ENCODE results near the gene S100A7A.

Gene S100A7A

DNA sequence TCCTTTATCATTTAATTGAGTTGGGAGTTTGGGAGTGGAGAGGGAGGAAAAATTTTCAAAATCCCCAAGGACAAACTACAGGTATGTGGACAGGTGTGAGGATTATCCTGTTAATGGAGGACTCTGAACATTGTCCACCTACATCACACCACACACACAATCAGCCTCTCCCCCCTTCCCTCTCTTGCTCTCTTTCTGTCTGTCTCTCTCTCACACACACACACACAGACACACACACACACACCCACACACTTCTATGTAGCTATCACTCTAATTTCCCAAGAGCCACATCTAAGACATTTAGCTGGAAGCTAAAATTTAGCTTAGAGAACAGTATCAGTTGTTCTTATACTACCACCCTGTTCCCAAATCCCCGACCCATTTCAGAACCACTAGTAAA is 26.9 kb upstream of the S100A7A start:
- no peak for ATAC-seq
- TF ChIP-seq, protein P1, sequence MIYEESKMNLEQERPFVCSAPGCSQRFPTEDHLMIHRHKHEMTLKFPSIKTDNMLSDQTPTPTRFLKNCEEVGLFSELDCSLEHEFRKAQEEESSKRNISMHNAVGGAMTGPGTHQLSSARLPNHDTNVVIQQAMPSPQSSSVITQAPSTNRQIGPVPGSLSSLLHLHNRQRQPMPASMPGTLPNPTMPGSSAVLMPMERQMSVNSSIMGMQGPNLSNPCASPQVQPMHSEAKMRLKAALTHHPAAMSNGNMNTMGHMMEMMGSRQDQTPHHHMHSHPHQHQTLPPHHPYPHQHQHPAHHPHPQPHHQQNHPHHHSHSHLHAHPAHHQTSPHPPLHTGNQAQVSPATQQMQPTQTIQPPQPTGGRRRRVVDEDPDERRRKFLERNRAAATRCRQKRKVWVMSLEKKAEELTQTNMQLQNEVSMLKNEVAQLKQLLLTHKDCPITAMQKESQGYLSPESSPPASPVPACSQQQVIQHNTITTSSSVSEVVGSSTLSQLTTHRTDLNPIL (CRISPR knock-in tag; IDR thresholded peaks at IDR 0.05; ENCODE audit: low read depth), result no peak
- TF ChIP-seq ZNF8 (CRISPR knock-in tag; IDR thresholded peaks at IDR 0.05) (no peak), ZFP3 (CRISPR knock-in tag; IDR thresholded peaks at IDR 0.05) (no peak), ZNF565 (CRISPR knock-in tag; conservative IDR thresholded peaks at IDR 0.05; ENCODE audit: low read depth) (no peak), ZNF70 (CRISPR knock-in tag; IDR thresholded peaks at IDR 0.05) (no peak), TCF4 (CRISPR knock-in tag; IDR thresholded peaks at IDR 0.05; ENCODE audit: borderline replicate concordance) (no peak), ISL1 (CRISPR knock-in tag; IDR thresholded peaks at IDR 0.05) (no peak)

- ATAC-seq, result no peak
- TF ChIP-seq ARNTL (CRISPR knock-in tag; IDR thresholded peaks at IDR 0.05; ENCODE audit: borderline replicate concordance, low read depth) (no peak), GLIS3 (CRISPR knock-in tag; IDR thresholded peaks at IDR 0.05) (no peak)
Measured at GRCh38 chr1:153389973-153390879, 26.1 kb upstream of the S100A7A start.

- ATAC-seq, result no peak
- no peak for TF ChIP-seq GLIS3 (CRISPR knock-in tag; IDR thresholded peaks at IDR 0.05)
- TF ChIP-seq, protein P1 (CRISPR knock-in tag; IDR thresholded peaks at IDR 0.05; ENCODE audit: low read depth), result no peak
- TF ChIP-seq POU6F1 (CRISPR knock-in tag; IDR thresholded peaks at IDR 0.05; ENCODE audit: borderline replicate concordance, low read depth), result no peak
- TF ChIP-seq ESRRG (CRISPR knock-in tag; IDR thresholded peaks at IDR 0.05), result no peak
- TF ChIP-seq ZFP30 (CRISPR knock-in tag; IDR thresholded peaks at IDR 0.05), result no peak
- TF ChIP-seq ZC3H10 (CRISPR knock-in tag; IDR thresholded peaks at IDR 0.05), result no peak
- TF ChIP-seq CSDC2 (CRISPR knock-in tag; IDR thresholded peaks at IDR 0.05), result no peak
- TF ChIP-seq SNAI2 (CRISPR knock-in tag; IDR thresholded peaks at IDR 0.05), result no peak
- no peak for TF ChIP-seq TOX (CRISPR knock-in tag; IDR thresholded peaks at IDR 0.05; ENCODE audit: borderline replicate concordance)
- no peak for TF ChIP-seq CSRNP3 (CRISPR knock-in tag; IDR thresholded peaks at IDR 0.05)
- TF ChIP-seq, protein P2, sequence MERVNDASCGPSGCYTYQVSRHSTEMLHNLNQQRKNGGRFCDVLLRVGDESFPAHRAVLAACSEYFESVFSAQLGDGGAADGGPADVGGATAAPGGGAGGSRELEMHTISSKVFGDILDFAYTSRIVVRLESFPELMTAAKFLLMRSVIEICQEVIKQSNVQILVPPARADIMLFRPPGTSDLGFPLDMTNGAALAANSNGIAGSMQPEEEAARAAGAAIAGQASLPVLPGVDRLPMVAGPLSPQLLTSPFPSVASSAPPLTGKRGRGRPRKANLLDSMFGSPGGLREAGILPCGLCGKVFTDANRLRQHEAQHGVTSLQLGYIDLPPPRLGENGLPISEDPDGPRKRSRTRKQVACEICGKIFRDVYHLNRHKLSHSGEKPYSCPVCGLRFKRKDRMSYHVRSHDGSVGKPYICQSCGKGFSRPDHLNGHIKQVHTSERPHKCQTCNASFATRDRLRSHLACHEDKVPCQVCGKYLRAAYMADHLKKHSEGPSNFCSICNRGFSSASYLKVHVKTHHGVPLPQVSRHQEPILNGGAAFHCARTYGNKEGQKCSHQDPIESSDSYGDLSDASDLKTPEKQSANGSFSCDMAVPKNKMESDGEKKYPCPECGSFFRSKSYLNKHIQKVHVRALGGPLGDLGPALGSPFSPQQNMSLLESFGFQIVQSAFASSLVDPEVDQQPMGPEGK (CRISPR knock-in tag; IDR thresholded peaks at IDR 0.05; ENCODE audit: borderline replicate concordance), result no peak
Measured at GRCh38 chr1:153390938-153391710, 25.2 kb upstream of the S100A7A start, which contains the start of gene S100A8. Gene S100A8, minus strand, starts transcription at chr1:153391073. Its CDS starts 538 bp downstream, at chr1:153390535.

GRCh38 chr1:153392258-153392657 is 24.1 kb upstream of the S100A7A start:
- no peak for ATAC-seq
- TF ChIP-seq POU6F1 (CRISPR knock-in tag; IDR thresholded peaks at IDR 0.05; ENCODE audit: borderline replicate concordance, low read depth) (no peak), OSR1 (CRISPR knock-in tag; IDR thresholded peaks at IDR 0.05) (no peak), GLIS3 (CRISPR knock-in tag; IDR thresholded peaks at IDR 0.05) (no peak), BACH2 (CRISPR knock-in tag; IDR thresholded peaks at IDR 0.05; ENCODE audit: borderline replicate concordance) (no peak), TCF4 (CRISPR knock-in tag; IDR thresholded peaks at IDR 0.05; ENCODE audit: borderline replicate concordance) (no peak), ARNTL (CRISPR knock-in tag; IDR thresholded peaks at IDR 0.05; ENCODE audit: borderline replicate concordance, low read depth) (no peak), CSDC2 (CRISPR knock-in tag; IDR thresholded peaks at IDR 0.05) (no peak), SNAI2 (CRISPR knock-in tag; IDR thresholded peaks at IDR 0.05) (no peak), ZNF8 (CRISPR knock-in tag; IDR thresholded peaks at IDR 0.05) (no peak), ZFP30 (CRISPR knock-in tag; IDR thresholded peaks at IDR 0.05) (no peak), ZNF565 (CRISPR knock-in tag; conservative IDR thresholded peaks at IDR 0.05; ENCODE audit: low read depth) (no peak), ZFP3 (CRISPR knock-in tag; IDR thresholded peaks at IDR 0.05) (no peak)
- TF ChIP-seq, protein P2 (CRISPR knock-in tag; IDR thresholded peaks at IDR 0.05; ENCODE audit: borderline replicate concordance), result no peak

All from SK-N-SH treated with all-trans-retinoic acid at 6 μM for 48 hours (cell line).